NCI-H1694 (cell line): ENCODE measurements around the gene CASP8.
"Not testable (repeated sequence)": the region's sequence is repeated elsewhere in the genome, so short reads cannot be mapped to it uniquely, and the experiment has no call there.

Experiments
- DNase-seq: peaks from one replicate; lab custom pipeline; 2025; lab: John Stamatoyannopoulos, UW

CASP8 gene

GRCh38 chr2:201269764-201270163, 9.4 kb downstream of the CASP8 start:
- DNase-seq, result no peak

GRCh38 chr2:201270293-201271001, 10.1 kb downstream of the CASP8 start:
- no peak for DNase-seq

GRCh38 chr2:201271917-201272316, 11.6 kb downstream of the CASP8 start:
- no peak for DNase-seq

- no peak for DNase-seq
Measured at GRCh38 chr2:201273330-201273983, 13.1 kb downstream of the CASP8 start.

- DNase-seq, result no peak
Measured at GRCh38 chr2:201275069-201275468, 14.7 kb downstream of the CASP8 start.

- DNase-seq, result no peak
Measured at GRCh38 chr2:201275990-201276389, 15.7 kb downstream of the CASP8 start.

GRCh38 chr2:201276511-201276910, 16.2 kb downstream of the CASP8 start:
- DNase-seq, result no peak

GRCh38 chr2:201279079-201279478, 18.7 kb downstream of the CASP8 start:
- no peak for DNase-seq

GRCh38 chr2:201280191-201281040, 20.1 kb downstream of the CASP8 start:
- no peak for DNase-seq

GRCh38 chr2:201285499-201285898, 25.2 kb downstream of the CASP8 start:
- no peak for DNase-seq

GRCh38 chr2:201290457-201291148, 30.3 kb downstream of the CASP8 start:
- DNase-seq, result not testable (repeated sequence)

GRCh38 chr2:201298462-201299052, 38.2 kb downstream of the CASP8 start:
- no peak for DNase-seq

GRCh38 chr2:201299929-201300328, 39.6 kb downstream of the CASP8 start:
- DNase-seq, result not testable (repeated sequence)

GRCh38 chr2:201307876-201308275, 47.5 kb downstream of the CASP8 start:
- no peak for DNase-seq

- DNase-seq, result no peak
Measured at GRCh38 chr2:201308914-201309313, 48.6 kb downstream of the CASP8 start.

GRCh38 chr2:201313362-201313761, 53.0 kb downstream of the CASP8 start:
- DNase-seq, result no peak

- no peak for DNase-seq
Measured at GRCh38 chr2:201319511-201319910, 59.2 kb downstream of the CASP8 start.

GRCh38 chr2:201320257-201320656, 59.9 kb downstream of the CASP8 start:
- no peak for DNase-seq

- no peak for DNase-seq
Measured at GRCh38 chr2:201320701-201321100, 60.4 kb downstream of the CASP8 start.

- no peak for DNase-seq
Measured at GRCh38 chr2:201322772-201323171, 62.4 kb downstream of the CASP8 start.

GRCh38 chr2:201327678-201328077, 67.3 kb downstream of the CASP8 start:
- DNase-seq, result no peak

- DNase-seq, result no peak
Measured at GRCh38 chr2:201329409-201329808, 69.1 kb downstream of the CASP8 start.
